Body of pancreas (tissue), 4 donors: ENCODE data around the gene ARV1. TPM values are rescaled to one million over a fixed set of nuclear protein-coding genes. Genes with fewer than 3 reads are reported as not detected.

Experiments
- ATAC-seq: fragments of 150-250 bp; one replicate; pipeline ENCODE4 v1.9.1; 2016
- DNase-seq, 4 donors: peaks; one replicate each; pipeline ENCODE4 v3.0.0-alpha.2; 2019
- H3K27ac ChIP-seq, 4 donors: fragments of 200-600 bp; sonication (generic); 1 replicate in 3 of 4; 2 replicates in 1 of 4; pipeline versions ENCODE4 v1.5.1 to v1.6.1; 2016 to 2019; ENCODE audit warnings: mild to moderate bottlenecking in 1 of 4, mixed read lengths in 1 of 4, moderate library complexity in 1 of 4
- H3K27me3 ChIP-seq, 2 donors: fragments of 200-600 bp; sonication (generic); one replicate each; pipeline ENCODE4 v1.6.0; 2016; ENCODE audit warnings: mild to moderate bottlenecking in 1 of 2
- H3K36me3 ChIP-seq, 2 donors: fragments of 200-600 bp; sonication (generic); replicated peaks in 1 of 2; 2 replicates each; pipeline ENCODE4 v1.5.1; 2016; ENCODE audit warnings: low read depth in 2 of 2; ENCODE audit not compliant: insufficient read depth in 1 of 2
- H3K4me1 ChIP-seq: fragments of 200-600 bp; sonication (generic); one replicate; pipeline ENCODE4 v1.6.0; 2016
- H3K4me3 ChIP-seq, 2 donors: fragments of 200-600 bp; sonication (generic); 1 replicate in 1 of 2; 2 replicates in 1 of 2; pipeline ENCODE4 v1.5.1; 2016 to 2019
- H3K9me3 ChIP-seq, 3 donors: fragments of 200-600 bp; sonication (generic); 1 replicate in 2 of 3; 2 replicates in 1 of 3; pipeline ENCODE4 v1.5.1; 2016
- POLR2A ChIP-seq, 3 donors: fragments of 450-650 bp; IDR thresholded peaks; one replicate each; pipeline ENCODE4 v1.6.1; 2016; ENCODE audit warnings: antibody characterized with exemption in 3 of 3, mild to moderate bottlenecking in 2 of 3
- WGBS, 2 donors: methylation state at CpG; one replicate each; pipeline ENCODE4 v1.1.5; 2017; 5-methylcytosine and 5-hydroxymethylcytosine counted together
- intact Hi-C: fragments of 100-400 bp; cut with DNase I; formaldehyde crosslinking; loops from one replicate; pipeline ENCODE4 v1.15.1; 2023
- total RNA-seq, 2 donors: library from RNA; depleted of rRNA; stranded (reverse); fragments of >200 nt; gene quantifications; one replicate each; pipeline ENCODE4 v1.1.0, GENCODE V29; 2016
- TF ChIP-seq, protein P1 (sequence below), 7 experiments: fragments of 450-650 bp in 4 of 7; fragments of 200-600 bp in 3 of 7; sonication (generic) in 3 of 7; IDR thresholded peaks; one replicate each; pipeline ENCODE4 v1.5.1; 2016 to 2019; ENCODE audit warnings: antibody characterized with exemption in 7 of 7

Gene ARV1
- total RNA-seq, 2 donors from 2014 or later = 11.5 to 23.6 TPM

DNA sequence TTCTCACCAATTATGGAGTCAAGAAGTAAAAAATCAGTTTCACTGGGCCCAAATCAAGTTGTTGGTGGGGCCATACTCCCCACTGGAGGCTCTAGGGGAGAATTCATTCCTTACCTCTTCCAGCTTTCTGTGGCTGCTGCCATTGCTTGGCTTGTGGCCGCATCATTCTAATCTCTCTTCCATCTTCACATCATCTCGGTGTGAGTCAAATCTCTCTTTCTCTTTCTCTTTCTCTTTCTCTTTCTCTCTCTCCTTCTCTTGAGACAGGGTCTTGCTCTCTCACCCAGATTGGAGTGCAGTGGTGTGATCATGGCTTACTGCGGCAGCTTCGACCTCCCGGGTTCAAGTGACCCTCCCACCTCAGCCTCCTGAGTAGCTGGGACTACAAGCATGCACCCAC lies 33.1 kb downstream of the ARV1 start:
- H3K4me1 ChIP-seq = no peaks in the 10 kb centered on the region
- TF ChIP-seq, protein P1, sequence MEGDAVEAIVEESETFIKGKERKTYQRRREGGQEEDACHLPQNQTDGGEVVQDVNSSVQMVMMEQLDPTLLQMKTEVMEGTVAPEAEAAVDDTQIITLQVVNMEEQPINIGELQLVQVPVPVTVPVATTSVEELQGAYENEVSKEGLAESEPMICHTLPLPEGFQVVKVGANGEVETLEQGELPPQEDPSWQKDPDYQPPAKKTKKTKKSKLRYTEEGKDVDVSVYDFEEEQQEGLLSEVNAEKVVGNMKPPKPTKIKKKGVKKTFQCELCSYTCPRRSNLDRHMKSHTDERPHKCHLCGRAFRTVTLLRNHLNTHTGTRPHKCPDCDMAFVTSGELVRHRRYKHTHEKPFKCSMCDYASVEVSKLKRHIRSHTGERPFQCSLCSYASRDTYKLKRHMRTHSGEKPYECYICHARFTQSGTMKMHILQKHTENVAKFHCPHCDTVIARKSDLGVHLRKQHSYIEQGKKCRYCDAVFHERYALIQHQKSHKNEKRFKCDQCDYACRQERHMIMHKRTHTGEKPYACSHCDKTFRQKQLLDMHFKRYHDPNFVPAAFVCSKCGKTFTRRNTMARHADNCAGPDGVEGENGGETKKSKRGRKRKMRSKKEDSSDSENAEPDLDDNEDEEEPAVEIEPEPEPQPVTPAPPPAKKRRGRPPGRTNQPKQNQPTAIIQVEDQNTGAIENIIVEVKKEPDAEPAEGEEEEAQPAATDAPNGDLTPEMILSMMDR (IDR thresholded peaks at IDR 0.05) = no peak
- TF ChIP-seq POLR2A (IDR thresholded peaks at IDR 0.05) = no peak
- DNase-seq (no peak), ATAC-seq (no peak)
- intact Hi-C loops = no loop called here
- WGBS, 2 donors = 83 to 98% methylated on average over 5 of the region's 5 CpGs
- no peak overlapping the region for H3K27ac ChIP-seq
- H3K9me3 ChIP-seq = no peaks in the 10 kb centered on the region
- no peak overlapping the region for H3K4me3 ChIP-seq
- H3K36me3 ChIP-seq = no peaks in the 10 kb centered on the region
- no peaks in the 10 kb centered on the region for H3K27me3 ChIP-seq

GRCh38 chr1:231013391-231014015 lies 34.6 kb downstream of the ARV1 start:
- DNase-seq (no peak), ATAC-seq (no peak)
- TF ChIP-seq POLR2A (IDR thresholded peaks at IDR 0.05) = no peak
- TF ChIP-seq, protein P1 (IDR thresholded peaks at IDR 0.05) = no peak
- no peak overlapping the region for H3K27ac ChIP-seq
- no peaks in the 10 kb centered on the region for H3K4me1 ChIP-seq
- H3K36me3 ChIP-seq = no peaks in the 10 kb centered on the region
- no peak overlapping the region for H3K4me3 ChIP-seq
- H3K9me3 ChIP-seq = no peaks in the 10 kb centered on the region
- intact Hi-C loops = no loop called here
- 75 to 76% methylated on average over 3 of the region's 3 CpGs for WGBS, 2 donors
- no peaks in the 10 kb centered on the region for H3K27me3 ChIP-seq

GRCh38 chr1:231016234-231016633 lies 37.3 kb downstream of the ARV1 start:
- intact Hi-C loops = no loop called here
- Histone ChIP-seq H3K27me3 (no peaks in the 10 kb centered on the region), H3K9me3 (no peaks in the 10 kb centered on the region), H3K4me1 (no peaks in the 10 kb centered on the region), H3K27ac (no peak overlapping the region), H3K4me3 (no peak overlapping the region), H3K36me3 (peaks cover 0 to 3% of the 10 kb centered on the region in 2 donors)
- WGBS, 2 donors = 90 to 94% methylated on average over 6 of the region's 6 CpGs
- ATAC-seq (no peak), DNase-seq (no peak)
- TF ChIP-seq, protein P1 (IDR thresholded peaks at IDR 0.05) = no peak
- no peak for TF ChIP-seq POLR2A (IDR thresholded peaks at IDR 0.05)

DNA sequence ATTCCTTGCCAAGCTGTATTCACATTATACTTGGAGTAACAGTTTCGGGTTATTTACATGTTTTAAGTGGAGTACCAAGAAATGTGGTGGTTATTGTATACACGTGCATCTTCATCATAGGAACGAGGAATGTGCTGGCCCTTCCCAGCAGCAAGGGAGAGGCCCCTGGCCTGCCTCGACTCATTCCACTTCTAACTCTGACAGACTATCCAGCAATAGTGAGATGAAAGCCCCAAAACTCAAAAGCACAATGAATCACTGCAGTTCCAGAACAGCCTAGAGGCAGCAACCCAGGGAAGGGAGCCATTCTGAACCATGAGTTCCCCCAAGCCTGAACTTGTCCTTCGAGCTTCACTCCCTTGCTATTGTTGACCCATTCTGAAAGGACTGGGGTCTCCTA lies 38.1 kb downstream of the ARV1 start:
- H3K9me3 ChIP-seq = no peaks in the 10 kb centered on the region
- H3K27ac ChIP-seq = no peak overlapping the region
- H3K36me3 ChIP-seq = peaks cover 0 to 3% of the 10 kb centered on the region in 2 donors
- H3K4me3 ChIP-seq = no peak overlapping the region
- ATAC-seq = no peak
- no peak for DNase-seq
- no peak for TF ChIP-seq POLR2A (IDR thresholded peaks at IDR 0.05)
- TF ChIP-seq, protein P1 (IDR thresholded peaks at IDR 0.05) = no peak
- intact Hi-C loops = no loop called here
- 84 to 89% methylated on average over 5 of the region's 5 CpGs for WGBS, 2 donors
- no peaks in the 10 kb centered on the region for H3K4me1 ChIP-seq
- H3K27me3 ChIP-seq = no peaks in the 10 kb centered on the region

DNA sequence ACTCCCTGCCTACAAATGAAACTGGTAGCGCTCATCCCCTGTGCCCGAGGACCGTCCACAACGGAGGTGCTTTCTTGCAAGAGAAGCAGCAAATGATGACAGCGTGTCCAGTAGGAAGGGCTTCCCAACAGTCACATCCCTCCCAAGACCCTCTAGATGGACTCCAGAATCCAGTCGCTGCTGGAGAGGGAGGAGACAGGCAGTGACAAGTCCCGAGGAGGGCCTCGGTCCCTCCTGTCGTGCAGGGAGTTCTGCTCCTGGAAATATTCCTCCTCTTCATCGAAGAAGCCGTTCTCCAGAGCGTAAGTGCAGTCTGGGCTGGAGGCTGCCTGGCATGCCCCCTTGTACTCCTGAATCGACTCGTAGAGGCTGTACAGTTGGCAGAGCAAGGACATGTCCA lies 40.8 kb downstream of the ARV1 start:
- Histone ChIP-seq H3K36me3 (peaks cover 0 to 3% of the 10 kb centered on the region in 2 donors), H3K9me3 (no peaks in the 10 kb centered on the region), H3K4me1 (no peaks in the 10 kb centered on the region), H3K4me3 (no peak overlapping the region), H3K27me3 (no peaks in the 10 kb centered on the region), H3K27ac (no peak overlapping the region)
- 89 to 96% methylated on average over 6 to 14 of the region's 14 CpGs for WGBS, 2 donors
- ATAC-seq (no peak), DNase-seq (no peak)
- intact Hi-C loops = no loop called here
- TF ChIP-seq POLR2A (IDR thresholded peaks at IDR 0.05) = no peak
- TF ChIP-seq, protein P1 (IDR thresholded peaks at IDR 0.05) = no peak
